ENCODE data around the gene MLLT10. TPM values are rescaled to one million over a fixed set of nuclear protein-coding genes. Genes with fewer than 3 reads are reported as not detected.
"Not testable (repeated sequence)": the region's sequence is repeated elsewhere in the genome, so short reads cannot be mapped to it uniquely, and the experiment has no call there.

Gene MLLT10
- total RNA-seq, 2 donors from 2014 or later = 55.8 to 62.9 TPM

DNA sequence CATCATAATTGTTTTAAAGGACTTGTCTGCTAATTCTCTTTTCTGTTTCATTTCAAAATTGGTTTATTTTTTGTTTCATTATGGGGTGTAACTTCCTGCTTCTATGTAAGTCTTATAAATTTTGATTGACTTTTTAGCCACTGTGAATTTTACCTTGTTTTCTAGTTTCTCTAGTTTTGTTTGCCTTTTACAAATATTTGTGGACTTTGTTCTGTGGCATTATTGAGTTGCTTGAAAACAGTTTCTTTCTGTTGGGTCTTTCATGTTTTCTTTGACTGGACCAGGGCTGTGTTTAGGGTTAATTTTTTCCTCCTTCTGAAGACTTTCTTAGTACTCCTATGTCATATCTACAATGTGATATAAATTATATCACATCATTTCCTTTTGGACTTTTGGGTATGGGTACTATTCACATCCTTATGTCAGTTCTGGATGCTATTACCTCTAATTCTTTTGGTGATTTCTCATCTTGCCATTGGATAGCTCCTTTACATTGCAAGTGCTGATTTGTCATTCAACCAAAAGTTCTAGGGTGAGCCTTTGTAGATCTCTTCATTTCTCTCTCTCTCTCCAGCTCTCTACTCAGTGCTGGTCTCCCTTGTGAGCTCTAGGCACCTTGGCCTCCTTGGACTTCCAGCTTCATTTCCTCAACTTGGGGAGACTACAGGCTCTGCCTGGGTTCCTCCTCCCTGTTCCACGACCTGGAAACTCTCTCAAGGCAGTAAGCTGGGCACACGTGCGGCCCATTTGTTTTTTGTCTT is 36.9 kb downstream of the MLLT10 start:
- no peaks in the 10 kb centered on the region for H3K9me3 ChIP-seq (ENCODE audit: control insufficient read depth, low read length)
- Mint-ChIP-seq H3K27me3 (ENCODE audit: insufficient read depth) (no peaks in the 10 kb centered on the region), H3K27ac (peak overlapping the region; percentile 78), H3K36me3 (ENCODE audit: low read depth) (peaks cover 28% of the 10 kb centered on the region), H3K4me1 (peaks cover 26% of the 10 kb centered on the region), H3K9me3 (no peaks in the 10 kb centered on the region), H3K4me3 (no peak overlapping the region)
- TF ChIP-seq, protein P1, sequence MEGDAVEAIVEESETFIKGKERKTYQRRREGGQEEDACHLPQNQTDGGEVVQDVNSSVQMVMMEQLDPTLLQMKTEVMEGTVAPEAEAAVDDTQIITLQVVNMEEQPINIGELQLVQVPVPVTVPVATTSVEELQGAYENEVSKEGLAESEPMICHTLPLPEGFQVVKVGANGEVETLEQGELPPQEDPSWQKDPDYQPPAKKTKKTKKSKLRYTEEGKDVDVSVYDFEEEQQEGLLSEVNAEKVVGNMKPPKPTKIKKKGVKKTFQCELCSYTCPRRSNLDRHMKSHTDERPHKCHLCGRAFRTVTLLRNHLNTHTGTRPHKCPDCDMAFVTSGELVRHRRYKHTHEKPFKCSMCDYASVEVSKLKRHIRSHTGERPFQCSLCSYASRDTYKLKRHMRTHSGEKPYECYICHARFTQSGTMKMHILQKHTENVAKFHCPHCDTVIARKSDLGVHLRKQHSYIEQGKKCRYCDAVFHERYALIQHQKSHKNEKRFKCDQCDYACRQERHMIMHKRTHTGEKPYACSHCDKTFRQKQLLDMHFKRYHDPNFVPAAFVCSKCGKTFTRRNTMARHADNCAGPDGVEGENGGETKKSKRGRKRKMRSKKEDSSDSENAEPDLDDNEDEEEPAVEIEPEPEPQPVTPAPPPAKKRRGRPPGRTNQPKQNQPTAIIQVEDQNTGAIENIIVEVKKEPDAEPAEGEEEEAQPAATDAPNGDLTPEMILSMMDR (conservative IDR thresholded peaks at IDR 0.05) = no peak
- H3K9ac ChIP-seq (ENCODE audit: extremely low read depth, low read length, poor library complexity, severe bottlenecking) = no peak overlapping the region
- H3K36me3 ChIP-seq (ENCODE audit: control insufficient read depth, insufficient read depth, low read length) = peaks cover 29% of the 10 kb centered on the region
- 87 to 89% methylated on average over 3 of the region's 3 CpGs for WGBS, 2 experiments (ENCODE audit: insufficient coverage in 1 of 2, insufficient read length in 1 of 2)
- DNase-seq = no peak
- no peaks in the 10 kb centered on the region for H3K4me1 ChIP-seq (ENCODE audit: control insufficient read depth, insufficient read depth, low read length)
- H3K4me3 ChIP-seq (ENCODE audit: low read length) = no peak overlapping the region
- H3K27me3 ChIP-seq (ENCODE audit: control insufficient read depth, insufficient read depth, low read length, poor library complexity, severe bottlenecking) = no peaks in the 10 kb centered on the region
- H3K27ac ChIP-seq (ENCODE audit: low read depth, low read length) = no peak overlapping the region

DNA sequence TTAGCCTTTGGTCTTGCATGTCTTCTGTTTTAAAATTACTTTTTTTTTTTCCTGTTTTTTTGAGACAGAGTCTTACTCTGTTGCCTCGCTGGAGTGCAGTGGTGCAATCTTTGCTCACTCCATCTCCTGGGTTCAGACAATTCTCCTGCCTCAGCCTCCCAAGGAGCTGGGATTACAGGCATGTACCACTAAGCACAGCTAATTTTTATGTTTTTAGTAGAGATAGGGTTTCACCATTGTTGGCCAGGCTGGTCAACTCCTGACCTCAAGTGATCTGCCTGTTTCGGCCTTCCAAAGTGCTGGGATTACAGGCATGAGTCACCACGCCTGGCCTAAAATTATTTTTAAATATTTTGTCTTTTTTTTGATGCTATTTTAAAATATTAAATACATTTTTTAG is 38.5 kb downstream of the MLLT10 start:
- H3K36me3 Mint-ChIP-seq (ENCODE audit: low read depth) = peaks cover 32% of the 10 kb centered on the region
- no peak overlapping the region for H3K27ac Mint-ChIP-seq

DNA sequence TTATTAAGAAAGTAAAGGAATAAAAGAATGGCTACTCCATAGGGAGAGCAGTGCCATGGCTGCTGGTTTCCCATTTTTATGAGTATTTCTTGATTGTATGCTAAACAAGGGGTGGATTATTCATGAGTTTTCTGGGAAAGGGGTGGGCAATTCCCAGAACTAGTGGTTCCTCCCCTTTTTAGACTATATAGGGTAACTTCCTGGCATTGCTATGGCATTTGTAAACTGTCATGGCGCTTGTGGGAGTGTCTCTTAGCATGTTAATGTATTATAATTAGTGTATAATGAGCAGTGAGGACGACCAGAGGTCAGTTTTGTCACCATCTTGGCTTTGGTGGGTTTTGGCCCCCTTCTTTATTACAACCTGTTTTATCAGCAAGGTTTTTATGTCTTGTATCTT is 40.5 kb downstream of the MLLT10 start:
- H3K36me3 ChIP-seq (ENCODE audit: control insufficient read depth, insufficient read depth, low read length) = peaks cover 55% of the 10 kb centered on the region
- peaks cover 39% of the 10 kb centered on the region for H3K36me3 Mint-ChIP-seq (ENCODE audit: low read depth)
- not testable (repeated sequence) for H3K4me1 ChIP-seq (ENCODE audit: control insufficient read depth, insufficient read depth, low read length); H3K4me3 ChIP-seq (ENCODE audit: low read length); H3K27me3 ChIP-seq (ENCODE audit: control insufficient read depth, insufficient read depth, low read length, poor library complexity, severe bottlenecking); H3K9me3 ChIP-seq (ENCODE audit: control insufficient read depth, low read length); H3K4me3 Mint-ChIP-seq; H3K9me3 Mint-ChIP-seq; DNase-seq; H3K27ac Mint-ChIP-seq; H3K9ac ChIP-seq (ENCODE audit: extremely low read depth, low read length, poor library complexity, severe bottlenecking); H3K27me3 Mint-ChIP-seq (ENCODE audit: insufficient read depth); H3K27ac ChIP-seq (ENCODE audit: low read depth, low read length)
- H3K4me1 Mint-ChIP-seq = peaks cover 17% of the 10 kb centered on the region
- WGBS, 2 experiments (ENCODE audit: insufficient coverage in 1 of 2, insufficient read length in 1 of 2) = 94 to 100% methylated on average over 1 to 2 of the region's 2 CpGs

More for the DNA sequence above, 38.5 kb downstream of the MLLT10 start:
- H3K4me3 Mint-ChIP-seq = no peak overlapping the region
- no peaks in the 10 kb centered on the region for H3K9me3 Mint-ChIP-seq
- WGBS, 2 experiments (ENCODE audit: insufficient coverage in 1 of 2, insufficient read length in 1 of 2) = 50 to 93% methylated on average over 1 to 3 of the region's 3 CpGs
- no peak overlapping the region for H3K4me3 ChIP-seq (ENCODE audit: low read length)
- no peaks in the 10 kb centered on the region for H3K9me3 ChIP-seq (ENCODE audit: control insufficient read depth, low read length)
- no peak overlapping the region for H3K9ac ChIP-seq (ENCODE audit: extremely low read depth, low read length, poor library complexity, severe bottlenecking)
- no peaks in the 10 kb centered on the region for H3K27me3 Mint-ChIP-seq (ENCODE audit: insufficient read depth)
- H3K4me1 ChIP-seq (ENCODE audit: control insufficient read depth, insufficient read depth, low read length) = no peaks in the 10 kb centered on the region
- H3K36me3 ChIP-seq (ENCODE audit: control insufficient read depth, insufficient read depth, low read length) = peaks cover 40% of the 10 kb centered on the region
- DNase-seq = no peak
- H3K27ac ChIP-seq (ENCODE audit: low read depth, low read length) = no peak overlapping the region
- peaks cover 18% of the 10 kb centered on the region for H3K4me1 Mint-ChIP-seq
- no peaks in the 10 kb centered on the region for H3K27me3 ChIP-seq (ENCODE audit: control insufficient read depth, insufficient read depth, low read length, poor library complexity, severe bottlenecking)
- TF ChIP-seq, protein P1 (conservative IDR thresholded peaks at IDR 0.05) = no peak
